H1 (cell line): ENCODE results near the gene NOS1AP.

Experiments used
- EP300 ChIP-seq, 2 experiments: IDR thresholded peaks; 1 replicate in 1 of 2; 2 replicates in 1 of 2; pipeline ENCODE4 v1.6.1; 2011 to 2012; ENCODE audit warnings: low read depth in 2 of 2, low read length in 2 of 2, mild to moderate bottlenecking in 2 of 2, borderline replicate concordance in 1 of 2, inconsistent platforms in 1 of 2, moderate library complexity in 1 of 2
- JUN ChIP-seq: IDR thresholded peaks from 2 replicates; pipeline ENCODE4 v1.6.1; 2011; ENCODE audit warnings: low read depth, mild to moderate bottlenecking, improper control_type of control experiment, low read length
- POLR2AphosphoS5 ChIP-seq: IDR thresholded peaks from 2 replicates; pipeline ENCODE4 v1.6.1; 2011; ENCODE audit warnings: low read depth, low read length
- SIN3A ChIP-seq, 2 experiments: IDR thresholded peaks in 1 of 2; conservative IDR thresholded peaks in 1 of 2; 2 replicates each; pipeline ENCODE4 v1.6.1; 2011 to 2012; ENCODE audit warnings: low read length in 2 of 2, improper control_type of control experiment in 1 of 2, low read depth in 1 of 2, mild to moderate bottlenecking in 1 of 2
- TBP ChIP-seq: IDR thresholded peaks from 2 replicates; pipeline ENCODE4 v1.6.1; 2011; ENCODE audit warnings: low read depth, low read length, improper control_type of control experiment
- TCF12 ChIP-seq: IDR thresholded peaks from 2 replicates; pipeline ENCODE4 v1.6.1; 2011; ENCODE audit warnings: low read depth, mild to moderate bottlenecking, low read length
- YY1 ChIP-seq: IDR thresholded peaks from 2 replicates; pipeline ENCODE4 v1.6.1; 2011; ENCODE audit warnings: low read depth, mild to moderate bottlenecking, low read length
- TF ChIP-seq, protein P1 (sequence below), 3 experiments: IDR thresholded peaks; 1 replicate in 2 of 3; 2 replicates in 1 of 3; pipeline versions ENCODE4 v1.5.1 to v1.6.1; 2011; ENCODE audit warnings: low read length in 3 of 3, mild to moderate bottlenecking in 3 of 3, inconsistent platforms in 2 of 3, low read depth in 1 of 3, moderate library complexity in 1 of 3; ENCODE audit not compliant: insufficient read depth in 1 of 3; ENCODE audit errors: control extremely low read depth in 1 of 3

DNA sequence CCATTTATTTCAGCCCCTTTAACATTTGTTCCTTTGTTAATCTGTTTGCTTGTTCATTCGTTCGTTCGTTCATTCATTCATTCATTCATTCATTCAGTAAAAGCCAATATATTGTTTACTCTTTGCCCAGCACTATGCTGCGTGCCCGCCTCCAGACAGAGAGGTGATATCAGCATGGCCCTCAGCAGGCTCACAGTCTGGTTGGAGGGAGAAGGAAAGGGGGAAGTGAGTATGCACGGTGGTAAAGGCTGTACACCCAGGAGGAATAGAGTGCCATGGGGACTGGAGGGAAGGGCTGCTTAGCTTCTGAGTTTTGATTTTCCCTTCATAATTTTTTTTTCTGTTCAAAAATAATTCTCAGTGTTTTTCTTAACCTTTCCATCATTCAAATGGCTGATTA is 144.7 kb downstream of the NOS1AP start:
- TF ChIP-seq YY1 (no peak), EP300 (IDR thresholded peaks at IDR 0.05; ENCODE audit: borderline replicate concordance in 1 of 2, low read depth in 2 of 2, low read length in 2 of 2) (no peak), POLR2AphosphoS5 (no peak), SIN3A (conservative IDR thresholded peaks at IDR 0.05 in 1 of 2, IDR thresholded peaks at IDR 0.05 in 1 of 2; ENCODE audit: low read depth in 1 of 2, low read length in 2 of 2) (no peak), JUN (no peak), TBP (no peak), TCF12 (no peak)
- TF ChIP-seq, protein P1, sequence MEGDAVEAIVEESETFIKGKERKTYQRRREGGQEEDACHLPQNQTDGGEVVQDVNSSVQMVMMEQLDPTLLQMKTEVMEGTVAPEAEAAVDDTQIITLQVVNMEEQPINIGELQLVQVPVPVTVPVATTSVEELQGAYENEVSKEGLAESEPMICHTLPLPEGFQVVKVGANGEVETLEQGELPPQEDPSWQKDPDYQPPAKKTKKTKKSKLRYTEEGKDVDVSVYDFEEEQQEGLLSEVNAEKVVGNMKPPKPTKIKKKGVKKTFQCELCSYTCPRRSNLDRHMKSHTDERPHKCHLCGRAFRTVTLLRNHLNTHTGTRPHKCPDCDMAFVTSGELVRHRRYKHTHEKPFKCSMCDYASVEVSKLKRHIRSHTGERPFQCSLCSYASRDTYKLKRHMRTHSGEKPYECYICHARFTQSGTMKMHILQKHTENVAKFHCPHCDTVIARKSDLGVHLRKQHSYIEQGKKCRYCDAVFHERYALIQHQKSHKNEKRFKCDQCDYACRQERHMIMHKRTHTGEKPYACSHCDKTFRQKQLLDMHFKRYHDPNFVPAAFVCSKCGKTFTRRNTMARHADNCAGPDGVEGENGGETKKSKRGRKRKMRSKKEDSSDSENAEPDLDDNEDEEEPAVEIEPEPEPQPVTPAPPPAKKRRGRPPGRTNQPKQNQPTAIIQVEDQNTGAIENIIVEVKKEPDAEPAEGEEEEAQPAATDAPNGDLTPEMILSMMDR (IDR thresholded peaks at IDR 0.05; ENCODE audit: control extremely low read depth in 1 of 3, insufficient read depth in 1 of 3, low read depth in 1 of 3, low read length in 3 of 3) = no peak
